ENCODE measurements around the gene INO80B. TPM values are rescaled to one million over a fixed set of nuclear protein-coding genes. Genes with fewer than 3 reads are reported as not detected.
A peak's percentile ranks its signal among the peaks of the same experiment; 100 is the strongest.

INO80B gene
- total and polyA plus RNA-seq, 9 of the 15 experiments (the other 6 are each of a cell fraction or from before 2014, with no cell fraction given): 0.41 to 22.6 (median 9.0) TPM

GRCh38 chr2:74454654-74455511, at the start of gene INO80B (continued):
- TF ChIP-seq CBX5 (IDR thresholded peaks at IDR 0.05; ENCODE audit: borderline replicate concordance, low read depth): no peak
- TF ChIP-seq NFIC (IDR thresholded peaks at IDR 0.05): peak; percentile 57
- TF ChIP-seq MAFK (IDR thresholded peaks at IDR 0.05; ENCODE audit: low read length): peak; percentile 59; the same call in 1 of the 2 replicates
- 0 out of 2 replicates have a peak, but pooled peaks have one; percentile 26 for TF ChIP-seq RREB1 (CRISPR knock-in tag; IDR thresholded peaks at IDR 0.05)
- no peak for TF ChIP-seq CBX1 (IDR thresholded peaks at IDR 0.05; ENCODE audit: low read depth)
- TF ChIP-seq PTBP1 (IDR thresholded peaks at IDR 0.05; ENCODE audit: low read depth, low read length): no peak
- TF ChIP-seq BRCA1 (IDR thresholded peaks at IDR 0.05): no peak
- no peak for TF ChIP-seq BRCA1 (CRISPR knock-in tag; IDR thresholded peaks at IDR 0.05)
- TF ChIP-seq HMGN3 (IDR thresholded peaks at IDR 0.05; ENCODE audit: borderline replicate concordance, extremely low read depth, insufficient read length, low read depth, low read length): no peak
- TF ChIP-seq SAFB (IDR thresholded peaks at IDR 0.05; ENCODE audit: borderline replicate concordance, low read depth, low read length): peak; percentile 81
- TF ChIP-seq ZNF668 (CRISPR knock-in tag; IDR thresholded peaks at IDR 0.05): no peak
- TF ChIP-seq HES1 (IDR thresholded peaks at IDR 0.05; ENCODE audit: low read depth): no peak
- no peak for TF ChIP-seq HDAC8 (tag; IDR thresholded peaks at IDR 0.05)
- no peak for TF ChIP-seq HNRNPUL1 (IDR thresholded peaks at IDR 0.05; ENCODE audit: low read length)
- peak; percentile 69 for TF ChIP-seq ZBTB33 (CRISPR knock-in tag; IDR thresholded peaks at IDR 0.05)
- no peak for TF ChIP-seq PCBP1 (IDR thresholded peaks at IDR 0.05; ENCODE audit: low read depth, low read length, poor library complexity, severe bottlenecking)
- TF ChIP-seq ZNF639 (CRISPR knock-in tag; conservative IDR thresholded peaks at IDR 0.05 in 1 of 2, IDR thresholded peaks at IDR 0.05 in 1 of 2): peak in 1 of 2 experiments; percentile 84; a peak in 1 of 4 replicates
- no peak for TF ChIP-seq HLTF (IDR thresholded peaks at IDR 0.05)

All from K562 (cell line).